Activated T-cell treated with anti-CD3 and anti-CD28 coated beads, Interleukin-2, amount 50 U/mL, for 4 hours (primary cell): ENCODE results near the gene SLC18A3. TPM values are rescaled to one million over a fixed set of nuclear protein-coding genes. Genes with fewer than 3 reads are reported as not detected.

Experiments
- ATAC-seq, 2 donors: fragments of 200-7000 bp; cut with Tn5 transposase; one replicate each; pipeline ENCODE4 v1.10.0; 2021
- DNase-seq: peaks from one replicate; pipeline ENCODE4 v3.0.0-alpha.2; 2020
- H3K27me3 Mint-ChIP-seq: one replicate; pipeline ENCODE4 v1.8.0; 2021; ENCODE audit warnings: low read depth, mixed read lengths
- H3K36me3 Mint-ChIP-seq: one replicate; pipeline ENCODE4 v1.8.0; 2022; ENCODE audit warnings: mixed read lengths; ENCODE audit not compliant: insufficient read depth
- H3K4me1 Mint-ChIP-seq: one replicate; pipeline ENCODE4 v1.8.0; 2021; ENCODE audit warnings: low read depth, mixed read lengths
- H3K4me3 Mint-ChIP-seq: one replicate; pipeline ENCODE4 v1.8.0; 2021; ENCODE audit warnings: mild to moderate bottlenecking, moderate library complexity, mixed read lengths
- H3K9me3 Mint-ChIP-seq: one replicate; pipeline ENCODE4 v1.8.0; 2021; ENCODE audit warnings: mixed read lengths
- total RNA-seq, 3 donors: library from RNA; stranded (reverse); gene quantifications; one replicate each; pipeline ENCODE4 v1.2.1, GENCODE V29; 2021

Gene SLC18A3
- total RNA-seq, 3 donors from 2014 or later, result not detected

- no peak for ATAC-seq
- peaks cover 10% of the 10 kb centered on the region for H3K9me3 Mint-ChIP-seq
- H3K27me3 Mint-ChIP-seq, result peaks cover 20% of the 10 kb centered on the region
- no peaks in the 10 kb centered on the region for H3K36me3 Mint-ChIP-seq
- peaks cover 5% of the 10 kb centered on the region for H3K4me1 Mint-ChIP-seq
- no peak overlapping the region for H3K4me3 Mint-ChIP-seq
- no peak for DNase-seq
These were observed 44.1 kb downstream of the SLC18A3 start for GRCh38 chr10:49654036-49654693.

- no peaks in the 10 kb centered on the region for H3K4me1 Mint-ChIP-seq
- peaks cover 19% of the 10 kb centered on the region for H3K27me3 Mint-ChIP-seq
- no peaks in the 10 kb centered on the region for H3K36me3 Mint-ChIP-seq
- H3K4me3 Mint-ChIP-seq, result no peak overlapping the region
- ATAC-seq (no peak), DNase-seq (no peak)
- peaks cover 17% of the 10 kb centered on the region for H3K9me3 Mint-ChIP-seq
These were observed 45.0 kb downstream of the SLC18A3 start for GRCh38 chr10:49655099-49655498.

DNA sequence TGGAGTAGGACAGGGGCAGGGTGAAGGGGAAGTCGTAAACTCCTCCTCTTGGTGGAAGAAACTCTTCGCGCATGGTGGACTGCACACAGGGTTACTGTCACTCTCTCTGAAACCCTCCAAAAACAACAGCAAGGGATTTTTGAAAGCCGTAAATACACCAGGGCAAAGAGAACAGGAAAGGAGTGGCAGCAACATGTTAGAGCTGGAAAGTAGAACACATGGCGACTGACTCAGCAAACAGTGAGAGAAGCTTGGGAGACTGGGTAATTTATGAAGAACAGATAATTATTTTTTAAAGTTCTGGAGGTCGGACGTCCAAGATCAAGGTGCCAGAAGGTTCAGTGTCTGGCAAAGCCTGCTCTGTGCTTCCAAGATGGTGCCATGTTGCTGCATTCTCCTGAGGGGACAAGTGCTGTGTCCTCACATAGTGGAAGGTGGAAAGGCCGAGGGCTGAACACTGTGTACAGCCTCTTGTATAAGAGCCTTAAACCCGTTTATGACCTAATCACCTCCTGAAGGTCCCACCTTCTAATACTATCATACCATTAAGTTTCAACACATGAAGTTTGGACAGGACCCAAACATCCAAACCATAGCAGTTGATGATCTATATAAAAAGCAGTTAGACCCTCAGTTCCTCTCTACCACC is 46.9 kb downstream of the SLC18A3 start:
- H3K27me3 Mint-ChIP-seq, result peaks cover 15% of the 10 kb centered on the region
- H3K36me3 Mint-ChIP-seq, result no peaks in the 10 kb centered on the region
- no peak overlapping the region for H3K4me3 Mint-ChIP-seq
- no peak for ATAC-seq
- H3K9me3 Mint-ChIP-seq, result peaks cover 19% of the 10 kb centered on the region
- H3K4me1 Mint-ChIP-seq, result no peaks in the 10 kb centered on the region
- DNase-seq, result no peak

GRCh38 chr10:49657606-49658005 is 47.5 kb downstream of the SLC18A3 start:
- Mint-ChIP-seq H3K27me3 (peaks cover 15% of the 10 kb centered on the region), H3K36me3 (no peaks in the 10 kb centered on the region), H3K4me3 (no peak overlapping the region), H3K4me1 (no peaks in the 10 kb centered on the region), H3K9me3 (peaks cover 19% of the 10 kb centered on the region)
- DNase-seq, result no peak
- no peak for ATAC-seq

- Mint-ChIP-seq H3K9me3 (peaks cover 19% of the 10 kb centered on the region), H3K4me3 (no peak overlapping the region), H3K36me3 (no peaks in the 10 kb centered on the region), H3K4me1 (no peaks in the 10 kb centered on the region), H3K27me3 (peaks cover 6% of the 10 kb centered on the region)
- no peak for ATAC-seq
- no peak for DNase-seq
These were observed 51.2 kb downstream of the SLC18A3 start for GRCh38 chr10:49661140-49661856.

Other genes starting within 250 kb of the SLC18A3 start
- not detected for gene DRGX, start 214.2 kb upstream of the SLC18A3 start, total RNA-seq
- gene ERCC6, start 71.2 kb upstream of the SLC18A3 start, total RNA-seq, result 10 to 100 TPM; 10.8 to 12.4 (median 11.1) TPM
- gene CHAT, start 3.7 kb downstream of the SLC18A3 start, total RNA-seq, result not detected
- not detected for gene C10orf53, start 69.3 kb downstream of the SLC18A3 start, total RNA-seq
- gene OGDHL, start 152.0 kb downstream of the SLC18A3 start, total RNA-seq, result under 1 TPM; 0.30 to 0.43 (median 0.37) TPM